Adrenal gland (tissue), 5 donors: Measurements from ENCODE around the gene HOTAIR.

Experiments
- CTCF ChIP-seq, 6 experiments: fragments of 450-650 bp in 4 of 6; fragments of 200-600 bp in 2 of 6; sonication (generic) in 1 of 6; IDR thresholded peaks; 1 replicate in 5 of 6; 2 replicates in 1 of 6; pipeline versions ENCODE4 v1.5.1 to v1.8.0; 2016 to 2021; ENCODE audit warnings: antibody characterized with exemption in 6 of 6, mild to moderate bottlenecking in 2 of 6, moderate library complexity in 1 of 6
- POLR2A ChIP-seq, 2 donors: fragments of 450-650 bp; IDR thresholded peaks; one replicate each; pipeline ENCODE4 v1.6.1; 2017; ENCODE audit warnings: antibody characterized with exemption in 2 of 2, mild to moderate bottlenecking in 2 of 2, moderate library complexity in 1 of 2
- donor health status: DM: no; HTN: no; CAD: no.

- TF ChIP-seq CTCF (IDR thresholded peaks at IDR 0.05) (no peak), POLR2A (IDR thresholded peaks at IDR 0.05) (no peak)
Observed at GRCh38 chr12:54015018-54015931, 40.5 kb upstream of the HOTAIR start.
